Panc1 (cell line): ENCODE measurements around the gene PEX5L. TPM values are rescaled to one million over a fixed set of nuclear protein-coding genes. Genes with fewer than 3 reads are reported as not detected.

Source experiments
- ATAC-seq: fragments of 200-7000 bp; cut with Tn5 transposase; 2 replicates; pipeline ENCODE4 v1.9.1; 2020; ENCODE audit warnings: mild to moderate bottlenecking, moderate library complexity
- BruUV-seq: library from RNA; stranded (reverse); fragments of 400-500 nt; replicated peaks from 2 replicates; lab custom pipeline; 2021; lab: Mats Ljungman, UMichigan
- CTCF ChIA-PET: fragments of 300-600 bp; sonication (Branson Sonifier 250); formaldehyde crosslinking; loops from one replicate; lab custom pipeline; 2022; ENCODE audit warnings: antibody characterized with exemption; lab: Charles Lee
- POLR2A ChIA-PET: fragments of 300-600 bp; sonication (Branson Sonifier 250); formaldehyde crosslinking; loops from one replicate; lab custom pipeline; 2022; ENCODE audit warnings: antibody characterized with exemption; lab: Charles Lee
- DNase-seq: peaks from one replicate; pipeline ENCODE4 v3.0.0-alpha.2; 2010; ENCODE audit warnings: low read depth, low spot score
- H3K27ac ChIP-seq: 2 replicates; pipeline ENCODE4 v1.5.1; 2011; ENCODE audit warnings: mild to moderate bottlenecking, low read length, inconsistent platforms
- H3K27me3 ChIP-seq: fragments of 200-500 bp; sonication (Bioruptor generic); 2 replicates; pipeline ENCODE4 v1.6.0; 2014; ENCODE audit warnings: low read length, inconsistent platforms; ENCODE audit not compliant: control insufficient read depth, insufficient read depth
- H3K36me3 ChIP-seq: fragments of 200-500 bp; sonication (Bioruptor generic); 2 replicates; pipeline ENCODE4 v1.5.1; 2014; ENCODE audit warnings: inconsistent platforms, mild to moderate bottlenecking, low read length, moderate library complexity; ENCODE audit not compliant: control insufficient read depth, insufficient read depth
- H3K4me1 ChIP-seq: 2 replicates; pipeline ENCODE4 v1.5.1; 2011; ENCODE audit warnings: inconsistent platforms, mild to moderate bottlenecking, low read length, moderate library complexity; ENCODE audit not compliant: control insufficient read depth, insufficient read depth
- H3K4me3 ChIP-seq, 2 experiments: 2 replicates each; pipeline ENCODE4 v1.5.1; 2011 to 2012; ENCODE audit warnings: low read depth in 2 of 2, low read length in 2 of 2, mild to moderate bottlenecking in 2 of 2, inconsistent platforms in 1 of 2, moderate library complexity in 1 of 2
- H3K9me3 ChIP-seq: fragments of 200-500 bp; sonication (Bioruptor generic); 2 replicates; pipeline ENCODE4 v1.5.1; 2014; ENCODE audit warnings: low read depth, mild to moderate bottlenecking, inconsistent platforms, low read length, moderate library complexity; ENCODE audit not compliant: control insufficient read depth, insufficient read depth
- CTCF ChIP-seq: fragments of 450-650 bp; IDR thresholded peaks from 2 replicates; pipeline ENCODE4 v1.5.1; 2017; ENCODE audit warnings: mild to moderate bottlenecking
- POLR2AphosphoS5 ChIP-seq: IDR thresholded peaks from 2 replicates; pipeline ENCODE4 v1.6.1; 2012; ENCODE audit warnings: mild to moderate bottlenecking, low read depth, low read length, moderate library complexity
- REST ChIP-seq, 2 experiments: IDR thresholded peaks; 2 replicates each; pipeline ENCODE4 v1.6.1; 2011 to 2012; ENCODE audit warnings: low read depth in 2 of 2, control low read depth in 1 of 2, low read length in 1 of 2, mild to moderate bottlenecking in 1 of 2, moderate library complexity in 1 of 2; ENCODE audit not compliant: insufficient read depth in 1 of 2
- SIN3A ChIP-seq: IDR thresholded peaks from 2 replicates; pipeline ENCODE4 v1.6.1; 2012; ENCODE audit warnings: low read depth, mild to moderate bottlenecking, low read length, moderate library complexity, borderline replicate concordance; ENCODE audit not compliant: insufficient read depth
- TCF7L2 ChIP-seq: IDR thresholded peaks from 2 replicates; pipeline ENCODE4 v1.6.1; 2011; ENCODE audit warnings: mild to moderate bottlenecking, low read depth, low read length, inconsistent platforms
- in situ Hi-C: cut with HindIII; loops from 2 replicates; pipeline ENCODE4 v1.10.0; 2016; ENCODE audit warnings: low sequenced_read_pairs, low pct_unique_long_range_greater_than_20kb
- intact Hi-C: fragments of 100-400 bp; cut with micrococcal nuclease; formaldehyde crosslinking; loops from one replicate; pipeline ENCODE4 v1.10.0; 2022; ENCODE audit not compliant: unreplicated experiment
- total RNA-seq: library from RNA; stranded (reverse); gene quantifications from one replicate; pipeline ENCODE4 v1.2.1, GENCODE V29; 2021; ENCODE audit not compliant: unreplicated experiment

PEX5L gene
- total RNA-seq, 1 experiment from 2014 or later: 0.23 TPM

GRCh38 chr3:180070925-180071324 is 34.2 kb upstream of the PEX5L start:
- DNase-seq (no peak), ATAC-seq (no peak)
- intact Hi-C loops (no loop called here), in situ Hi-C loops (no loop called here)
- H3K27ac ChIP-seq: no peak overlapping the region
- no peaks in the 10 kb centered on the region for H3K27me3 ChIP-seq
- no peaks in the 10 kb centered on the region for H3K36me3 ChIP-seq
- no TSS peak for BruUV-seq
- no peak overlapping the region for H3K4me3 ChIP-seq
- CTCF ChIA-PET: no interaction called here
- TF ChIP-seq TCF7L2: no peak
- no peak for TF ChIP-seq SIN3A
- TF ChIP-seq CTCF: no peak
- no peak for TF ChIP-seq POLR2AphosphoS5
- TF ChIP-seq REST (IDR thresholded peaks at IDR 0.05; ENCODE audit: insufficient read depth in 1 of 2, low read depth in 2 of 2, low read length in 1 of 2): no peak
- H3K4me1 ChIP-seq: no peaks in the 10 kb centered on the region
- POLR2A ChIA-PET: no interaction called here
- H3K9me3 ChIP-seq: no peaks in the 10 kb centered on the region

- ATAC-seq: no peak
- no peaks in the 10 kb centered on the region for H3K9me3 ChIP-seq
- in situ Hi-C loops (no loop called here), intact Hi-C loops (no loop called here)
- no peaks in the 10 kb centered on the region for H3K36me3 ChIP-seq
- DNase-seq: no peak
- H3K27me3 ChIP-seq: no peaks in the 10 kb centered on the region
- POLR2A ChIA-PET: no interaction called here
- H3K4me1 ChIP-seq: no peaks in the 10 kb centered on the region
- CTCF ChIA-PET: no interaction called here
- H3K4me3 ChIP-seq: no peak overlapping the region
- no peak for TF ChIP-seq CTCF
- no TSS peak for BruUV-seq
- no peak overlapping the region for H3K27ac ChIP-seq
These were observed 31.3 kb upstream of the PEX5L start for GRCh38 chr3:180068023-180068422.

GRCh38 chr3:180066598-180066997 is 29.9 kb upstream of the PEX5L start:
- Histone ChIP-seq H3K36me3 (no peaks in the 10 kb centered on the region), H3K4me3 (no peak overlapping the region), H3K27me3 (no peaks in the 10 kb centered on the region), H3K9me3 (no peaks in the 10 kb centered on the region), H3K4me1 (no peaks in the 10 kb centered on the region), H3K27ac (no peak overlapping the region)
- DNase-seq: no peak
- ChIA-PET POLR2A (no interaction called here), CTCF (no interaction called here)
- in situ Hi-C loops (no loop called here), intact Hi-C loops (no loop called here)
- no peak for ATAC-seq
- no TSS peak for BruUV-seq
- TF ChIP-seq SIN3A (no peak), REST (IDR thresholded peaks at IDR 0.05; ENCODE audit: insufficient read depth in 1 of 2, low read depth in 2 of 2, low read length in 1 of 2) (no peak)
